OCI-LY7 (cell line): ENCODE results near the gene LZTS3.

Source experiments
- CTCF ChIP-seq: fragments of 200-600 bp; sonication (generic); conservative IDR thresholded peaks from 2 replicates; pipeline ENCODE4 v1.5.1; 2014; ENCODE audit warnings: mild to moderate bottlenecking, antibody characterized with exemption, low read length, moderate library complexity, mixed read lengths
- EZH2phosphoT487 ChIP-seq: fragments of 200-600 bp; sonication (generic); IDR thresholded peaks from 2 replicates; pipeline ENCODE4 v1.6.1; 2018; ENCODE audit warnings: low read depth, borderline replicate concordance, mild to moderate bottlenecking, mixed run types, antibody characterized with exemption, low read length, moderate library complexity, mixed read lengths

DNA sequence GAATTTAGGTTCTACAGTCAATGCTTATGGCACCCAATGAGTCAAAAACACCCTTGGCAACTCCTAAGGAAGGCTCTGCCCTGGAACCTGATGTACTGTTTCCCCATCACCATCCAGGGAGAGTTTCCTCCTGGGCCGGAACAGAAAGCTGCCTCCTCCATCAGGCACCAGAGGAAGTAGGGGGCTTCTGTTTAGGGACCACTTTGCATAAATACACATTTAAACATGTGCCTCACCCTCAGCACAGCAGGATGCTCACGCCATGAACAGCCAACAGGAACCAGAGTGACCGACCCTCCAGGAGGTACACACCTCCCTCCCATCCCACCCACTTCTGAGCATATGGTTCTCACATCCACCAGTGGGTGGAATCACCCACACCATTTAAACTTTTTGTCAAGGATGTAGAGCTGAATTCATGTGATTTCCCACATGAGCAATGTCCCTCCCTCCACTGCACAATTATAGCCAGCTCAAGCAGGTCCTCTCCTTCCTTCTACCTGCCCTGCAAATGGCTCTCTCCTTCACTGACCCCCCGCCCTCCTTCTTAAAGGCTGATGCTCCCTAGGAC is 16.3 kb upstream of the LZTS3 start:
- TF ChIP-seq CTCF (no peak), EZH2phosphoT487 (no peak)
